ENCODE results near the gene RPS19BP1.
"Not testable (repeated sequence)": the region's sequence is repeated elsewhere in the genome, so short reads cannot be mapped to it uniquely, and the experiment has no call there.

GRCh38 chr22:39522091-39522490 lies 10.5 kb downstream of the RPS19BP1 start:
- TF ChIP-seq CTCF, POLR2A (IDR thresholded peaks at IDR 0.05): not testable (repeated sequence)
